NCI-H1694 (cell line): ENCODE measurements around the gene CBLB.

Source experiments
- DNase-seq: peaks from one replicate; lab custom pipeline; 2025; lab: John Stamatoyannopoulos, UW

CBLB gene

DNA sequence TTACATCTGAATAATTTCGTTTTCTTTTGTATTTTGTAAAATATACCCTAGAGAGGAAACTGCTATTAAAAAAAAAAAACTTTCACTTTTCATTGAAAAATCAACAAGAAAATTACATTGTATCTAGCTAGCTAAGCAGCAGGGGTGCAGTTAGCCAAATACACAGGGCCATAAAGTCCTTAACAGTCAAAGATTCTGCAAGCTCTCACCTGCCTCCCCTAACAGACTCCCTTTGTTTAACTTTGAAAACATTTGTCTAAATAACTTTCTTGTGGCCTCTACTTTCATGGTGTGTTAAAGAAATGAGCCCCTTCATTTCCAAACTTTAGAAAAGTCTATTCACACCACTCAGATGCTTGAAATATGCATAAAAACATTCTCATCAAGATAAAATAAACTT is 23.3 kb downstream of the CBLB start:
- DNase-seq: no peak

DNA sequence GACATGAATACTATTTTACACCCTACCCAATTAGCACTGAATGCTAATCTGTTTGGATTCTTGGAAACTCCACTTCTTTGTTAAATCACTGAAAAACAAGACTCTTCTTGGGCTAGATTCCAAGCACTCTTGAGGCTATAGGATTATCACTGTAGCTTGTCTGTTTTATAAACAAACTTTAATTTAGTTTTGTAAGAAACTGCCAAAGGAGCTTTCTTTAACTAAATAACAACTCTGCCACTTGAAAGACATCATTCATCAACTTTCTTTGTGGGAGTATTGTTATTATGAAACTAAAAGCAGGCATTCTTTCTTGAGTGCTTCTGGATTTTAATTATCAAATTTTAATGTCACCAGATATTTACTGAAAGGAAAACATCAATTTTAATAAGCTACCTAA is 24.1 kb downstream of the CBLB start:
- DNase-seq: no peak

GRCh38 chr3:105843994-105844393 is 24.8 kb downstream of the CBLB start:
- no peak for DNase-seq

DNA sequence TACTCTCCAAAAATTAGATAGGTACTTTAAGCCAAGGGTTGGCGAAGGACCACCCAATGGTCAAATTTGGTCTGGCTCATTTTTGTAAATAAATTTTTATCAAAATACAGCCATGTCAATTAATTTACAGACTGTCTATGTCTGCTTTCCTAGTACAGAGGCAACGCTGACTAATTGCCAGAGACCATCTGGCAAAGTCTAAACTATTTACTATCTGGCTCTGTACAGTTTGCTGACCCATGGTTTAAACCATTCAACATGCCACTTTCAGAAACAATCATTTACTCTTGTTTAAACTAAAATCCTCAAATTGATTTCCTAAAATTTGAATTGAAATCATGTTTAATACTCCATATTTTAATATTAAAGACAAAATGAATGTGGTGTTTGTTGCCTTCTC is 25.9 kb downstream of the CBLB start:
- peak; percentile 27 for DNase-seq

DNA sequence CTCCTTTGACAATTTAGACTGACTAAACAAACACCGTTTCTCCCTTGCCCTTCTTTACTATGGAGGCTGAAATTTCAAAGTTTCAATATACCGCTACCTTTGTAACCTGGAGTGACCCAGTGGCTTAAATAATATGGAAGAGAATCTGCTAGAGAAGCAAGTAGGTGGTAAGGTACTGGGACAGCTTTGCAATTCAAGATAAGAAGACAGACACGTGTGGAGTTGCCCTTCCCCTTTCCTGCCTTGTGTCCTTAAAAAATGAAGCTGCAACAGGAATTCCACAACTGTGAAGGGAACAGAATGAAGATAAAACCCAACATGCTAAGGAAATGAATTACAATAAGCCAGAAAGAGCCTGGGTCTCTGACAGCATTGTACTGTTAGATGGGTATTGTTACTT is 26.4 kb downstream of the CBLB start:
- DNase-seq: no peak

DNA sequence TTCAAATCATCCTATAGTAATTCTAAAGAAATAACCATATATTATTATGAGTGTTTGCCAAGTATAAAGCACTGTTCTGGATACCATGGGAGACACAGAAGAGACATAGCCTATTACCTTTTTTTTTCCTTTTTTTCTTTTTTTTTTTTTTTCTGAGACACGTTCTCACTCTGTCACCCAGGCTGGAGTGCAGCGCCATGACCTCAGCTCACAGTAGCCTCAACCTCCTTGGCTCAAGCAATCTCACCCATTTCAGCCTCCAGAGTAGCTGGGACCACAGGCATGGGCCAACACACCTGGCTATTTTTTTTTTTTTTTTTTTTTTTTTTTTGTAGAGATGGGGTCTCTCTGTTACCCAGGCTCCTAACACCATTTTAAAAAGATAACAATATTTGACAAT is 30.9 kb downstream of the CBLB start:
- no peak for DNase-seq

- DNase-seq: peak; percentile 6
Observed at GRCh38 chr3:105837143-105837740, 31.6 kb downstream of the CBLB start.

DNA sequence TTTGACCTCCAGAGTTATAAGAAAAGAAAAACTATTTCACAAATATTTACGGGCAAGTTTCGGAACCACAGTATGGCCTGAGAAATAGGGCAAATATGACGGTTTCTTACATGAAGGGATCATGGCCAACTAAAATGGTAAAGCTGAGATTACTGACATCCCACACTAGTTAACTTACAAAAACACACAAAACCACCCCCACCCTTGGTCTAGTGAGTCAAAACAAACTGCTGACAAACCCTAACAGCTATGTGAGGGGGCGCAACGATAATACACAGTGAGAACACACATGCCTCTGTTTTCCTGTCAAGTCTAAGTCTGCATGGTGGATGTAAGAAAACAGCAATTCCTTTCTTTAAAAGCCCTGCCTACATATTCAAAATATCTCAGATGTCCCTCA is 32.3 kb downstream of the CBLB start:
- DNase-seq: no peak

DNA sequence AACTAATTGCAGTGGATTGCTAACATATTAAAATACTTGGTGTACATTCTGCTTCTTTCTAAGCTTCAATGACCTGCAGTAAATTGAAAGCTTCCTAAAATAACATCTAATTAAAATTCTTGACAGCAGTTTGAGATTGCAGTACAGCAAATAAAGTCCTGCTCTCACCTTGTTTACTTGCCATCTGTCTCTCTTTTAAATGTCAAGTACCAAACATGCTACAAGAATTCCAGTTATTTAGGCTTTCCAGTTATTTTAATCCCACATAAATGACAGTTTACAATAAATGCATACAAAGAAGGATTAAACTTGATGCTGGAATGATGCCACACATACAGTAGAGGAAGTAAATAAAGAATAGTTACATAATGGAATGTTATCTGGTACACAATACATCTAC is 33.2 kb downstream of the CBLB start:
- DNase-seq: peak; percentile 17

- DNase-seq: no peak
Observed at GRCh38 chr3:105834768-105835167, 34.0 kb downstream of the CBLB start.

DNA sequence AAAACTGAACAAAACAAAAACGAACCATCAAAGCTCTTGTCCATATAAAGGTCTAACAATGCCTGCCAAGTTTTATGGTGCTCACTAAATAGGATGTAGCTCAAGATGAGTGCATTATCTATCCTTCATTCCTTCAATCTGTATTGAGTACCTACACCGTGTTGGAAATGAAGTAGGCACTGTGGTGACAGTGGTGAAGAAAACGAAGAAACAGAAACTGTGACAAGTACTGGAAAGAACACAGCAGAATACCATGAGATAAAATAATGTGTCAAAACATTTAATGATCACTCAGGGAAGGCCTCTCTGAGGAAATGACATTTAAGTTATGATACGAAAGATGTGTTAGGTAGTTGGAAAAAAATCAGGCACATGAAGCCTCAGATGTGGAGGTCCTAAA is 36.2 kb downstream of the CBLB start:
- no peak for DNase-seq

DNA sequence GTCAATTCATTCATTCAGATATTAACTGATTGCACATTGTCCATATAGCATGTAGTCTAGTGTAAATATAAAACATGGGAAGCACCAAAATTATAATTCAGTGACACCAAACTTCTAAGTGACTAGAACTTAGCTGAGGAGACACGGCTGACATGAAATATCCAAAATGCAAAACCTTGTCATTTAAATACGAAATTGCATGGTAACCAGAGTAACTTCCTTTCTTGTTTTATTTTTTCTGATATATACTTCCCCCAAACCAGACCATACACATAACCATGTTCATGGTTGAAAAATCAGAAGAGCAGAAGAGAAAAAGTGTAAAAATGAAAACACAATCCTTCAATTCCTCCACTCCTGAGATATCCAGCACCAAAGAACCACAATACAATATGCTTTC is 38.0 kb downstream of the CBLB start:
- DNase-seq: no peak

DNA sequence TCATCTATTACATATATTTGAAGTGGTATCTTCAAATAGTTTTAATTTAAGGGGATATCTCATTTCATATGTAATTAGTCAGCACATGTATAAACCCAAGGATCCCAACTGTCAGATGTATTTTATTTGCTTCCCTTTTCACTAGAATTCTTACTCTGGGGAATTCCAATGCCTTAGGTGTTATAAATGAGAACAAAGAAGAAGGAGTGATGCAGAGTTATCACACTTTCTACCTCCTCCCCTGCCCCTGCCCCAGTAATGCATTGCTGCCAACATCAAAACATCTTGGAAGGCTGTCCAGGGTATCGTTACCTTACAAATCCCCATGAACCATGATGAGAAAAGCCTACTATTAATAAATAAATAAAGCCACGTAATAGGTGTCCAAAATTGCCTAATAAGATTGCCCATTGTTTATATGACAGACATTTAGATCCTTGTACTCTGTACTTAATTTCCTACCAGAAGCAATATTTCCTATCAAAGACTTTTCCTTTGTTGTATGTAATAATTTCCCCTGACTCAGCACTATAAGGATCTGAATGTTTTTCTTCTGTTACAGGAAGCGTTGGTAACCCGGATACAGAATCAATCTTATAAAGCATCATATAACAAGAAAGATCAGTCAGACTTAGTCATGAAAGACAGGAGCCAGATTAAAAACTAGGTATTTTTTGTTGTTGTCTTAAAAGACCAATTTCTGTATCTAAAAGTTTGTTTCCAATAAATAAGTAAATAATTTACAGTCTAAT is 38.8 kb downstream of the CBLB start:
- DNase-seq: no peak

DNA sequence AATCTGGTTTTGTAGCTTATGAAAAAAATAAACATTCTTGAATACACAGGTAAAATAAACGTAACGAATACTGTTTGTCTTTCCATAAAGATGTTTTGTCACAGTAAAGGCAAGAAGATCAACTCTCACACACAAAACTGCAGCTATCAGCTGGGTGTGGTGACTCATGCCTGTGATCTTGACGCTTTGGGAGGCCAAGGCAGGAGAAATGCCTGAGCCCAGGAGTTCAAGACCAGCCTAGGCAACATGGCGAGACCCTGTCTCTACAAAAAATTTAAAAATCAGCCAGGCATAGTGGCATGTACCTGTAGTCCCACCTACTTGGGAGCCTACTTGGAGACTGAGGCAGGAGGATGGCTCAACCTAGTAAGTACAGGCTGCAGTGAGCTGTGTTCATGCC is 39.6 kb downstream of the CBLB start:
- no peak for DNase-seq

DNA sequence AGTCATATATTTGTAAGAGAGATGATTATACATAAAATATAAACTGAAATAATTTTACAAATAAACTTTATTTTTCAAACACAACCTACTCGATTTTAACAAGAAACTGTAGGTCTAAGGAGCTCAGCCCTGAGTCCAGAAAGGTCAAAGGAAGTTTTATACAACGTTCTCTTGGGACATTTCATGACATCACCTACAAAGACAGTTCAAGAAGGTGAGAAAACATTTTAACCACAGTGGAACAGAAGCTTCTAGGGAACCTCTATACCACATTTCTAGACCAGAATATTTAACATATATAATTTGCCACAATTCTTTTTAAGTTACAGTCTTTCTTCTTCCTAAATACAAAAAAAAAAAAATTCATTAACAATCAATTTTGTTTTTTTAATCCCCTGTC is 40.1 kb downstream of the CBLB start:
- no peak for DNase-seq

DNA sequence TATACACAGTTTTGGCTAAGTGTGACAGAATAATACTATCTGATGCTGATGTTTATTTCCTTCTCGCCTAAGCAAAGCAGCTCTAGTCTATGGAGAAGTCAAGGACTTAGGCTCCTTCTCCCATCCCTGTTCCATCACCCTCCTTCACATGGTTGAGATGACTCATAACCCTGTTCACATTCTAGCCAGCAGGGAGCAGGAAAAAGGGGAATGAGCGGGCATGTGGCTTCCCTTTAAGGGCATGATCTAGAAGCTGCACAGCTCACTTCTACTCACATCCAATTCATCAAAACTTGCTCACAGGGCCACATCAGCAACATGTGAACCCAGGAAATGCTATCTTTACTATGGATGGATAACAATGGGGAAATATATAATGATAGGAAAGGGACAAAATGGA is 40.9 kb downstream of the CBLB start:
- no peak for DNase-seq

GRCh38 chr3:105826778-105827634 is 41.8 kb downstream of the CBLB start:
- DNase-seq: no peak

- DNase-seq: no peak
Observed at GRCh38 chr3:105824129-105824528, 44.7 kb downstream of the CBLB start.

DNA sequence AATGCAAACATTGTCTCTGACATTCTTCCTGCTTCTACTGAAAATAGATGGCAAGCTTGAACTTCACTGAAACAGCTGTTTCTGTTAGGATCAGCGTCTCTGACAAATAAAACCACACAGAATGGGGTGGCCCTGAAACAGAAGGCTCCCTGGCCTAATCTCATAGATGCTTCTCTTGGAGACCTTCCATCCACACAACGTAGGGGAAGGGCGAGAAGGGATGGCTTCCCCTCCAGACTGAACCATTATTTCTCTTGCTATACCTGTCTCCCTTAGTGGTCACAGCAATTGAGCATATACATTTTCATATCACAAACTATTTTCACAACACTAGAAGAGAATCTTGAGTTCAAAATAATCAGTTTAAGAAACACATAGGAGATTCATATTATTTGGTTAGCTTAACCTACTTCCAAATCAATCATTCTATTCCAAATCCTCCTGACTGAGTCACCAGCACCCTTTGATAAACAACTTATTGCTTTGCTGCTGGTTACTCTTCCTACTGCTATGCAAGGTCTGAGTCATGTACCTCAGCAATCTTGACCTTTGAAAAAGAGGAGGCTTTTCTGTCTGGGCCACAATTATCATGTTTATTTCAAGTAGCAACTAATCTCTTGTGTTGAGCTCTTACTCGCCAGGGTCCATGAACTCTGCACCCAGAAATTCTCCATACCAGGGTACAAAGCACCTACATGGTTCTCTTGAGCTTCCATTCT is 45.5 kb downstream of the CBLB start:
- no peak for DNase-seq

DNA sequence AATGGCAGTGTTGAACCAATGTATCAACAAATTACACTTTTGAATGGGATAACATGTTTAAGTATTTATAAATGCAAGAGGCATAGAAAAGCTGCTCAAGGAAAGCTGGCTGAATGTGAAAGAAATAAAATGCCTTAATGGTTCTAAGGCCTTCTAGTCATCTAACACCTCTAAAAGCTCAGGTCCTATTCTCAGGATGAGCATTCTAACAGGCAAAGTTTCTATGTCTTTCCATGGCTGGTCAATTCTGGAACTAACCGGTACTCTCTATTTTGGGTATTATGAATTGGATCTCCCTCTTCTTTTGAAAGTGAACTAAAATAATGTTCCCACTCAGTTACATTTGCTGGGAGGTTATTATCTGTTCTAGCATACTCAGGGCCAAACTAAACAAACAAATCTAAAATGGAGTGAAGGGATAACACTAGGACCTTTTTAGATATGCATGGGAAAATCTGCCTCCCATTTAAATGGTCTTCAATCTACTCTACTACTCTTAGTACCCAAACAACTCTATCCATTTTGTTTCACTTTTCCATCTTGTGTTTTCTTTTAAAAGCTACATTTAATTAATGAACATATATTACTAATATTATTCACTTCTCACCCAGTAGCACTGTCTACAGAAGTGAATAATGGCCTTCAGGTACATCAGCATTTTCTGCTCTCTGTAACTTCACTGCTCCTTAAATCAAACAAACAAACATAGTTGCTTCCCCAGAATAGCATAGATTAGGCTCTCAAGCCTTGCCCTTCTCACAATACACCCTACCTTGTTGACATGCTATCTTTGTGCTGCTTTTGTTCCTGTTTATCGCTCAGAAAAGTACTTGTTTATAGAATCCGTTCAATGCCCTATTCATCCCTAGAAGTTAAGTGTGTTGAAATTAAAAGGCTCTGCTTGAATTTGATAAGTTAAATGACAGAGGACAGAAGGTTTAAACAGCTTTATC is 46.4 kb downstream of the CBLB start:
- no peak for DNase-seq

DNA sequence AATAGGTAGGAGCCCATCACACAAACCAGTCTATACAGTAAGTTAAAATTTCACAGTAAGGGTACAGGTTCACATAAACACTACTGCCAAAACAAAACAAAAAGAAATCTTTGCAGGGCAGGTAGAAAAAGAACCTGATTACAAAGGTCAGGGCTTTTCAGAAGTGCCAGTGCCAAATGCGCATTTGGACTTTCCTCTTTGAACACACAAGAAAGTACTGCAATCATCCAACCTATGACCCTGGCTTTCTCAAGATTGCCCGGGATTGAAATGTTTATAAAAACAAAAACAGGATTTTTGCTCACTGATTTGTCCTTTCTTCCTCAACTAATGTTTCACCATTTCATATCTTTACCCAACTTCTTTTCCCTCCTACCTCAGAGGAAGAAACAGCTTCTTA is 47.4 kb downstream of the CBLB start:
- DNase-seq: no peak
